Dendritic cell treated with granulocyte-macrophage colony-stimulating factor and Interleukin-4, amounts not matched to agents 40 ng/mL and 50 ng/mL, for 4 days (primary cell): ENCODE results near the gene SNX8.

Source experiments
- H3K27ac Mint-ChIP-seq: one replicate; pipeline ENCODE4 v1.8.0; 2022; ENCODE audit warnings: mild to moderate bottlenecking, mixed read lengths
- H3K27me3 Mint-ChIP-seq: one replicate; pipeline ENCODE4 v1.8.0; 2022; ENCODE audit warnings: mild to moderate bottlenecking, mixed read lengths
- H3K36me3 Mint-ChIP-seq: one replicate; pipeline ENCODE4 v1.8.0; 2022; ENCODE audit warnings: low read depth, mixed read lengths
- H3K4me1 Mint-ChIP-seq: one replicate; pipeline ENCODE4 v1.8.0; 2022; ENCODE audit warnings: low read depth, mixed read lengths
- H3K4me3 Mint-ChIP-seq: one replicate; pipeline ENCODE4 v1.8.0; 2022; ENCODE audit warnings: mild to moderate bottlenecking, moderate library complexity, mixed read lengths
- H3K9me3 Mint-ChIP-seq: one replicate; pipeline ENCODE4 v1.8.0; 2022; ENCODE audit warnings: mixed read lengths
- intact Hi-C: fragments of 100-400 bp; cut with micrococcal nuclease; formaldehyde crosslinking; loops from one replicate; pipeline ENCODE4 v1.15.0; 2022

The SNX8 gene, protein sequence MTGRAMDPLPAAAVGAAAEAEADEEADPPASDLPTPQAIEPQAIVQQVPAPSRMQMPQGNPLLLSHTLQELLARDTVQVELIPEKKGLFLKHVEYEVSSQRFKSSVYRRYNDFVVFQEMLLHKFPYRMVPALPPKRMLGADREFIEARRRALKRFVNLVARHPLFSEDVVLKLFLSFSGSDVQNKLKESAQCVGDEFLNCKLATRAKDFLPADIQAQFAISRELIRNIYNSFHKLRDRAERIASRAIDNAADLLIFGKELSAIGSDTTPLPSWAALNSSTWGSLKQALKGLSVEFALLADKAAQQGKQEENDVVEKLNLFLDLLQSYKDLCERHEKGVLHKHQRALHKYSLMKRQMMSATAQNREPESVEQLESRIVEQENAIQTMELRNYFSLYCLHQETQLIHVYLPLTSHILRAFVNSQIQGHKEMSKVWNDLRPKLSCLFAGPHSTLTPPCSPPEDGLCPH

DNA sequence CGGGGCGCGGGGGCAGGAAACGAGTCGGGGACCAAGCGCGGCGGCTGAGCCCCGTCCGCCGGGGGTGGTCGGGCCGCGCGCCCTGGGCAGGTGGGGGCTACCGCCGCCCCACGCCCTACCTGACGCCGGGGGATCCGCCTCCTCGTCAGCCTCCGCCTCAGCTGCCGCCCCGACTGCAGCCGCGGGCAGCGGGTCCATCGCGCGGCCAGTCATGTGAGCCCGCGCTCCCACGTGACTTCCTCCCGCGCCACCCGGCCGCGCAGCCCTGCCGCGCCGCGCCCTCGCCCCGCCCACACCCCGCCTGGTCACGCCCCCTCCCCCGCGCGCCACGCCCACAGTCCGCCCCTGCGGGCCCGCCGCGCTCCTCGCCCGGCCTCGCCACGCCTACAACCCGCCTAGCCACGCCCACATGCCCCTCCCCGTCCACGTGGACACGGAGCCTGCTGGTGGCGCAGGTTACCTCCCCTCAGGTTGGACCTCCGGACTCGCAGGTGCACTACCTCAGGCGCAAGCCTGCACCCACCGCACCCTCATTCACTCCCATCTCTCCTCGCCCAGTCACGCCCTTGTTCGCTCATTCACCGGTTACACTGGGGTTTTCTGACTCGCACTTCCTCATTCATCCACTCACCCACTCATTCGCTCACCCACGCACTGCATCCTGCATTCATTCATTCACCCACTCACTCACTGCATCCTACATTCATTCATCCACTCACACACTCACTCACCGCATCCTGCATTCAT, at the start of gene SNX8:
TSS of gene SNX8 (minus strand) at position 233 of the 747 bp plus-strand sequence. CDS start at position 213, 20 bp downstream.
- intact Hi-C loops: no loop called here
- Mint-ChIP-seq H3K27me3 (no peaks in the 10 kb centered on the region), H3K27ac (no peak within 1 kb of the TSS), H3K4me1 (peaks cover 33% of the 10 kb centered on the region), H3K9me3 (no peaks in the 10 kb centered on the region), H3K36me3 (peaks cover 43% of the 10 kb centered on the region), H3K4me3 (no peak within 1 kb of the TSS)

DNA sequence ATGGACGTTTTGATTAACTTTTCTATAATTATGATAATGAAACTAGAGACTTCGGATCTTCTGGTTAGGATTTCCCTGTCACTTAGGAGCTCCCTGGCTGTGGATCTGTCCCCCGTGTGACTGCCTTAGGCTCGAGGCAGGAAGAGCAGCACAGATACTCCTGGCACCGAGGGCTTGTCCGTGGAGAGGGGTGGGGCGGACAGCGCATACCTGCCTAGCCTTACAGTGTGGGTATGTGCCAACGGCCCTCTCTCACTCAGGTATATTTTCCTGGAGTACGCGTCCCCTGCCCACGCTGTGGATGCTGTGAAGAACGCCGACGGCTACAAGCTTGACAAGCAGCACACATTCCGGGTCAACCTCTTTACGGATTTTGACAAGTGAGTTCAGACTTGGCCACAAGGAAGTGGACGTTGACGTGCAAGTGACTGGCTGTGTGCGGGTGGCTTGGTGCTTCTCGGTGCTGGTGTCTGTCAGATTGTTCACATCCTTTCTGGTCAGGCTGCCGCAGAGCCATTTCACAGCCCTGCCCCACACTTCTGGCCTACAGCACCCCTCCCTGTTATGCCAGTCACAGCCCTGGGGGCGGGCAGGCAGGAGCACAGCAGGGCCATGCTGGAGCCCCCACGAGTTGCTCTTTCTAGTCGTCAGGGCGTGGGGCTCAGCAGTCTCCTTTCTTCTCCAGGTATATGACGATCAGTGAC, 48.3 kb upstream of the SNX8 start:
- H3K4me1 Mint-ChIP-seq: peaks cover 31% of the 10 kb centered on the region
- intact Hi-C loops: no loop called here
- H3K36me3 Mint-ChIP-seq: peaks cover 99% of the 10 kb centered on the region
- no peak overlapping the region for H3K27ac Mint-ChIP-seq
- H3K4me3 Mint-ChIP-seq: no peak overlapping the region
- H3K27me3 Mint-ChIP-seq: no peaks in the 10 kb centered on the region
- H3K9me3 Mint-ChIP-seq: no peaks in the 10 kb centered on the region

DNA sequence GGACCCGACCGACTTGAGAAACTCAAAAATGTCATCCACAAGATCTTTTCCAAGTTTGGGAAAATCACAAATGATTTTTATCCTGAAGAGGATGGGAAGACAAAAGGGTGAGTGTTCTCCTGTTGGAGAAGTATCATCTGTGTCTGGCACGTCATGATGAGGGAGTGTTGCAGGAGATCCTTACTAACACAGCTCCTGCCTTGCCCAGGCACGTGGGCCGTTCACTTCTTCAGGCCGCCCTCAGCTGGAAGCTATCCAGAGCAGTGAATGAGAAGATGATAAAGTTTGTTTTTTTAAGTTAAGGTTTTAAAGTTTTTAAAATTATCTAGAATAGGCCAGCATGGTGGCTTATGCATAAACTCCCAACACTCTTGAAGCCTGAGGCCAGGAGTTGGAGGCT, 46.6 kb upstream of the SNX8 start:
- Mint-ChIP-seq H3K9me3 (no peaks in the 10 kb centered on the region), H3K36me3 (peaks cover 90% of the 10 kb centered on the region), H3K4me3 (no peak overlapping the region), H3K27ac (no peak overlapping the region), H3K4me1 (peaks cover 38% of the 10 kb centered on the region), H3K27me3 (no peaks in the 10 kb centered on the region)
- intact Hi-C loops: no loop called here

DNA sequence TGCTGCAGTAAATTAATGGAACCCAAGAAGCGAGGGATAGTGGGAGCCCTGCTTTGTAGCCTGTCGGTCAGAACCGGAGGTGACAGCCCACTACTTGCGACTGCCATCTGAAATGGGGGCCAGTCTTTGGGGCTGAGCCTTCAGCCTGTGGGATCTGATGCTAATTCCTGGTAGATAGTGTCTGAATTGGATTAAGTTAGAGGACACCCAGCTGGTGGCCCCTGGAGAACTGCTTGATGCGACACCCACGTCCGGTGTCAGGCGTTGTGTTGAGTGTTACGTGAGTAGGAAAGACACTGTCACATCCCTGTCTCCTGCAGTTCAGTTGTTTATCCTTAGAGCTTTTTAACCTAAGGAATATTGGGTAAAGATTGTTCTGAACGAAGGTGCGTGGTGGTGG, 45.4 kb upstream of the SNX8 start:
- H3K27me3 Mint-ChIP-seq: no peaks in the 10 kb centered on the region
- no peaks in the 10 kb centered on the region for H3K9me3 Mint-ChIP-seq
- H3K27ac Mint-ChIP-seq: peak overlapping the region; percentile 22
- H3K36me3 Mint-ChIP-seq: peaks cover 84% of the 10 kb centered on the region
- H3K4me1 Mint-ChIP-seq: peaks cover 38% of the 10 kb centered on the region
- intact Hi-C loops: loop anchor here (10.0 kb wide), 2 partner anchors 45 to 695 kb away; partner anchors contain the start of gene CHST12
- no peak overlapping the region for H3K4me3 Mint-ChIP-seq

DNA sequence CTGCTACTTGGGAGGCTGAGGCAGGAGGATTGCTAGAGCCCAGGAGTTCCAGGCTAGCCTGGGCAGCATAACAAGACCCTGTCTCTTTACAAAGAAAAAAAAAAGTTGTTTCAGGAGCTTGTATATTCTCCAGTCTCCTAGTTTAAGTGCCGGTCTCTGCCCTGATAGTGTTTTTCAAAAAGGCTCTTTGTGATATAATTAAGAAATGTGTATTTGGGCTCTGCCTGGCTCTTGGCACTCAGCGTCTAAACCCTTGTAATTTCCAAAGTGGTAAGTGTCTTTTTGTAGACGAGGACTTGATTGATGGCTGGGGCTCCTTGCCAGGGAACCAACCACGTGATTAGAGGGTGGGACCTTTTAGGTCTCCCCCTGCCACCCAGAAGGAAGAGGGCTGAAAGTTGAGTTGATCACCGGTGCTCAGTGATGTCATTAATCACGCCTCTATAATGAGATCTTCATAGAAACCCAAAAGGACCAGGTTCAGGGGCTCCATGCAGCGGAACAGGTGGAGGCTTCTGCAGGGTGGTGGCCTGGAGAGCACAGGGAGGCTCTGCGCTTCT, 44.8 kb upstream of the SNX8 start:
- peaks cover 84% of the 10 kb centered on the region for H3K36me3 Mint-ChIP-seq
- no peak overlapping the region for H3K27ac Mint-ChIP-seq
- no peaks in the 10 kb centered on the region for H3K27me3 Mint-ChIP-seq
- intact Hi-C loops: loop anchor here (10.0 kb wide), 2 partner anchors 46 to 694 kb away; partner anchors contain the start of gene CHST12
- H3K4me3 Mint-ChIP-seq: no peak overlapping the region
- peaks cover 38% of the 10 kb centered on the region for H3K4me1 Mint-ChIP-seq
- no peaks in the 10 kb centered on the region for H3K9me3 Mint-ChIP-seq

DNA sequence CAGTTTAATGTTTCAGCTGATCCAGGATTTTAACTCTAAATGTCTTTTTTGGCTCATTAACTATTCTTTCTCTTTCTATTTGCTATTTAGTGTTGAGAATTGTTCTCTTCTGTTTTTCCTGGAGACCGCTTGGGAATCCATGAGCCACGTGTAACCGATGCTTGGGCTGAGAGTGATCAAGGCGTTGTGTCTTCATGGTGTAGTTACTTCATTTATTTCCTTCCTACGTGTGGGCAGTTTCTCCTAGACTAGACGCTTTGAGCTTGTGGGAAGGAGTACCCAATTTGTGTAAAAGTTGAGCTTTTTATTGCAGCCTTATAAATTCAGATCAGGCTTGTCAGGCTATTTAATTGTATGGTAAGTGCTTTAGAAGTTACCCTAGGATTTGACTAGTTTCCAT, 43.3 kb upstream of the SNX8 start:
- H3K4me3 Mint-ChIP-seq: no peak overlapping the region
- H3K27me3 Mint-ChIP-seq: no peaks in the 10 kb centered on the region
- intact Hi-C loops: loop anchor here (10.0 kb wide), 2 partner anchors 47 to 693 kb away; partner anchors contain the start of gene CHST12
- H3K4me1 Mint-ChIP-seq: peaks cover 43% of the 10 kb centered on the region
- peaks cover 72% of the 10 kb centered on the region for H3K36me3 Mint-ChIP-seq
- H3K9me3 Mint-ChIP-seq: no peaks in the 10 kb centered on the region
- H3K27ac Mint-ChIP-seq: no peak overlapping the region

DNA sequence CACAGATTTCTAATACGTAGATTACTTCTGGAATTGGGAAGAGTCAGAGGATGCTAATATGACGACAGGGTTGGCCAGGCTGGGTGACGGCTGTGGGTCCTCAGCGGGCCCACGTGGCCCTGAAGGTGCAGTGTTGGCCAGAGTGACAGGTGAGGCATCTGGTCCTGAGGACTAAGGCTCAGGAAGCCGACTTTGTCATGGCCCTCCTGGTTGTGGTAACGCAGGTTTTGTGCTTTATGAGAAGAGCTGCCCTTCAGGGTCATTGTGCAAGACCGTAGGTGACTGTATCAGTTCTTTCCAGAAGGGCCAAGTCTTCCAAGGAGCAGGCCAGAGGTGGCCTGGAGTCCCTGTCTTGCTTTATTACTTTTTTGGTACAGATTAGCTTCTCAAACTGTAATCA, 42.9 kb upstream of the SNX8 start:
- peak overlapping the region; percentile 6 for H3K4me3 Mint-ChIP-seq
- H3K9me3 Mint-ChIP-seq: no peaks in the 10 kb centered on the region
- H3K4me1 Mint-ChIP-seq: peaks cover 43% of the 10 kb centered on the region
- intact Hi-C loops: loop anchor here (10.0 kb wide), 2 partner anchors 48 to 692 kb away; partner anchors contain the start of gene CHST12
- peaks cover 68% of the 10 kb centered on the region for H3K36me3 Mint-ChIP-seq
- no peak overlapping the region for H3K27ac Mint-ChIP-seq
- H3K27me3 Mint-ChIP-seq: no peaks in the 10 kb centered on the region

DNA sequence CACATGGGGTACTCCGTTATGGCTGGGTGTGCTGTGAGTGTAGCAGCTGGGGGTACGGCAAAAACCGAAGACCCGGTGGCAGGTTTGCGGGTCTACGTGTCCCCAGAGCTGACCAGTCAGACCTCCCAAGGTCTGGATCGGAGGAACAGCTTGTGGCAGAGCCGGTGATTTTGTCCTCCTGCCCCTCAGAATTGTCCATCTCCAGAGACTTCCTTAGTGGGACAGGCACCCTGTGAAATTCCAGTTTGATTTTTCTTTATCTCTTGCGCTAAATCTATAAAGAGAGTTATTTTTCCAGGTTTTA, 41.4 kb upstream of the SNX8 start:
- Mint-ChIP-seq H3K36me3 (peaks cover 53% of the 10 kb centered on the region), H3K27me3 (no peaks in the 10 kb centered on the region), H3K9me3 (no peaks in the 10 kb centered on the region), H3K27ac (peak overlapping the region; percentile 100), H3K4me1 (peaks cover 41% of the 10 kb centered on the region), H3K4me3 (peak overlapping the region; percentile 87)
- intact Hi-C loops: loop anchor here (10.0 kb wide), 2 partner anchors 49 to 691 kb away; partner anchors contain the start of gene CHST12

DNA sequence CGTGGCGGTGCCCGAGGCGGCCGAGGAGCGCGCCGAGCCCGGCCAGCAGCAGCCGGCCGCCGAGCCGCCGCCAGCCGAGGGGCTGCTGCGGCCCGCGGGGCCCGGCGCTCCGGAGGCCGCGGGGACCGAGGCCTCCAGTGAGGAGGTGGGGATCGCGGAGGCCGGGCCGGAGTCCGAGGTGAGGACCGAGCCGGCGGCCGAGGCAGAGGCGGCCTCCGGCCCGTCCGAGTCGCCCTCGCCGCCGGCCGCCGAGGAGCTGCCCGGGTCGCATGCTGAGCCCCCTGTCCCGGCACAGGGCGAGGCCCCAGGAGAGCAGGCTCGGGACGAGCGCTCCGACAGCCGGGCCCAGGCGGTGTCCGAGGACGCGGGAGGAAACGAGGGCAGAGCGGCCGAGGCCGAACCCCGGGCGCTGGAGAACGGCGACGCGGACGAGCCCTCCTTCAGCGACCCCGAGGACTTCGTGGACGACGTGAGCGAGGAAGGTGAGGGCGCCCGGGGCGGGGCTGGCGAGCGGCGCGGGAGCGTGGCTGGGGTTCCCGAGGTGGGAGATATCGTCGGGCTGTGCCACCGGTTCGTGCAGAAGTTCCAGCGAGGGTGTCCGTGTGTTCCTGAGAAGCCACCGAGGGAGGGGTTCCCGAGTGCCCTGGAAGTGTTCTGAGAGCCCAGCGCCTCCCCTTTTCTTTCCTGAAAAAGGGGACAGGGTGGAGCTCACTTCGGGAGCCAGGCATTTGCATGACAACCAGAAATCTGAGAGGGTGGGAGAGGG, 40.9 kb upstream of the SNX8 start:
- intact Hi-C loops: loop anchor here (5.0 to 10.0 kb wide), 3 partner anchors 50 to 690 kb away; partner anchors contain the start of genes CHST12 and MAD1L1
- Mint-ChIP-seq H3K36me3 (peaks cover 48% of the 10 kb centered on the region), H3K9me3 (no peaks in the 10 kb centered on the region), H3K27me3 (no peaks in the 10 kb centered on the region), H3K27ac (peak overlapping the region; percentile 100), H3K4me1 (peaks cover 35% of the 10 kb centered on the region), H3K4me3 (peak overlapping the region; percentile 87)

DNA sequence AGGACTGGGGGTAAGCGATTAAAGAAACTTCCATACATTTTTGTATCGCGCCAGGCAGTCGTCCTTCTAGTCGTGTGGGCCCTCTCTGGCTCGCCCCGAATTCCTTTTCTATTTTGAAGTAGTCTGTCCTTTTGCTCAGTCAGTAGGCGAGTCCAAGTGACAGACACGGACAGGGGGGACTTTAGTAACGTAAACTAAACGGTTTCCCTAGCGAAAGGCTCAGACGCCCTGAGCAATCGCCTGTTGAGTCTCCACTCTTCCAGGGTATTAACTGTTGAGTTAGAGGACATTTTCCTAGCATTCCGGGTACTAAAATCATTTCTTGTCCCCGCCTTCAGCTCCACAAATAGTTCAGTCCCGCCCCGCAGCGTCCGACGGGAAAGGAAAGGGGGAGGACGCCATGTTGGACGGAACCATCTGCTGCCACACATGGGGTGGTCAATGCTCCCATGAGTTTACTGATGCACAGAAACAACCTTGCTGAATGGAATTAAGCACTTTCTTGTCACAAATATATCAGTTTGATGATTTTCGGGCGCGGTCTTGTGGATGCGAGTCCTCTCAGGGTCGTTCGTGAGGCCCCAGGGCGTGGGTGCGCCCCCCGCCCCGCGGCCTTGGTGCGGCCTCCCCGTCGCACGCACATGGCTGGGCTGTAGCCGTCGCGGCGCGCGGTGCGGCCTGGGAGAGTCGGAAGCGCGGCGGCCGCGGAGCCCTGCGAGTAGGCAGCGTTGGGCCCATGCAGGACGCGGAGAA, 40.1 kb upstream of the SNX8 start, which contains the start of gene EIF3B:
TSS of gene EIF3B (plus strand) at position 642 of the 753 bp plus-strand sequence. CDS start at position 737, 95 bp downstream.
- H3K9me3 Mint-ChIP-seq: no peaks in the 10 kb centered on the region
- peak within 1 kb of the TSS; percentile 100 for H3K27ac Mint-ChIP-seq
- H3K36me3 Mint-ChIP-seq: peaks cover 41% of the 10 kb centered on the region
- H3K4me3 Mint-ChIP-seq: peak within 1 kb of the TSS; percentile 87
- peaks cover 28% of the 10 kb centered on the region for H3K4me1 Mint-ChIP-seq
- intact Hi-C loops: loop anchor here (5.0 to 10.0 kb wide), 3 partner anchors 50 to 690 kb away; partner anchors contain the start of genes CHST12 and MAD1L1
- no peaks in the 10 kb centered on the region for H3K27me3 Mint-ChIP-seq

DNA sequence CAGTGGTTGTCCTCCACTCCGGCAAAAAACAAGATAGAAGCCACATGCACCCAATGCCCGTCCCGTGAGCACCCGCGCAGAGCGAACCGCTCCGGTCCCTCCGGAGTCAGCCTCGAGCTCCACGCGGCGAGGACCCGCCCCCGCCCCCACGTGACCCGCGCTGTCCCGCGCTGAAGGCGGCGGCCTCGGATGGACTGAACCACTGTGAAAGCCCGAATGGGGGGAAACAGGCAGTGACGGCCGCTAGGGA, 39.6 kb upstream of the SNX8 start:
- H3K27me3 Mint-ChIP-seq: no peaks in the 10 kb centered on the region
- peaks cover 23% of the 10 kb centered on the region for H3K4me1 Mint-ChIP-seq
- peak overlapping the region; percentile 87 for H3K4me3 Mint-ChIP-seq
- no peaks in the 10 kb centered on the region for H3K9me3 Mint-ChIP-seq
- H3K27ac Mint-ChIP-seq: peak overlapping the region; percentile 100
- H3K36me3 Mint-ChIP-seq: peaks cover 36% of the 10 kb centered on the region
- intact Hi-C loops: loop anchor here (5.0 to 10.0 kb wide), 3 partner anchors 51 to 689 kb away; partner anchors contain the start of genes CHST12 and MAD1L1
